Limb (tissue), 2 donors: Measurements from ENCODE around the gene CES5A.
A peak's percentile ranks its signal among the peaks of the same experiment; 100 is the strongest.
"Not testable (repeated sequence)": the region's sequence is repeated elsewhere in the genome, so short reads cannot be mapped to it uniquely, and the experiment has no call there.

Experiments
- DNase-seq, 2 donors: peaks; one replicate each; pipeline ENCODE4 v3.0.0-alpha.2; 2016; ENCODE audit errors: extremely low spot score in 2 of 2

Gene CES5A

GRCh38 chr16:55875273-55875672 is at the start of gene CES5A:
Gene CES5A, minus strand, starts transcription at chr16:55875373. Its CDS starts 152 bp downstream, at chr16:55875221.
- DNase-seq: no peak

GRCh38 chr16:55922662-55923061 is 47.5 kb upstream of the CES5A start:
- DNase-seq: no peak

- DNase-seq: no peak
Observed at GRCh38 chr16:55917373-55918160, 42.4 kb upstream of the CES5A start.

GRCh38 chr16:55915096-55915827 is 40.1 kb upstream of the CES5A start:
- no peak for DNase-seq

- DNase-seq: no peak
Observed at GRCh38 chr16:55914383-55914782, 39.2 kb upstream of the CES5A start.

- DNase-seq: no peak
Observed at GRCh38 chr16:55913716-55914115, 38.5 kb upstream of the CES5A start.

- DNase-seq: not testable (repeated sequence)
Observed at GRCh38 chr16:55913121-55913520, 37.9 kb upstream of the CES5A start.

- DNase-seq: peak; percentile 9 to 46
Observed at GRCh38 chr16:55912022-55912421, 36.8 kb upstream of the CES5A start.

GRCh38 chr16:55911616-55912015 is 36.4 kb upstream of the CES5A start:
- DNase-seq: no peak

GRCh38 chr16:55909876-55910275 is 34.7 kb upstream of the CES5A start:
- DNase-seq: no peak

GRCh38 chr16:55908641-55909040 is 33.5 kb upstream of the CES5A start:
- DNase-seq: no peak

GRCh38 chr16:55907661-55908060 is 32.5 kb upstream of the CES5A start:
- DNase-seq: no peak

- DNase-seq: no peak
Observed at GRCh38 chr16:55906123-55906522, 30.9 kb upstream of the CES5A start.

- DNase-seq: no peak
Observed at GRCh38 chr16:55905651-55906050, 30.5 kb upstream of the CES5A start.

- peak in 1 of 2 donors; percentile 11 for DNase-seq
Observed at GRCh38 chr16:55901566-55902217, 26.5 kb upstream of the CES5A start.

- DNase-seq: no peak
Observed at GRCh38 chr16:55900616-55901393, 25.6 kb upstream of the CES5A start.

- no peak for DNase-seq
Observed at GRCh38 chr16:55899857-55900256, 24.7 kb upstream of the CES5A start.

GRCh38 chr16:55898592-55898991 is 23.4 kb upstream of the CES5A start:
- DNase-seq: no peak

- no peak for DNase-seq
Observed at GRCh38 chr16:55892821-55893220, 17.6 kb upstream of the CES5A start.

GRCh38 chr16:55889518-55889917 is 14.3 kb upstream of the CES5A start:
- DNase-seq: no peak

GRCh38 chr16:55888546-55888945 is 13.4 kb upstream of the CES5A start:
- DNase-seq: no peak
